Natural killer cell (primary cell): ENCODE data around the gene ZNF593OS. TPM values are rescaled to one million over a fixed set of nuclear protein-coding genes. Genes with fewer than 3 reads are reported as not detected.

Experiments
- ATAC-seq, 3 donors: fragments of 150-1000 bp in 2 of 3; fragments of 200-7000 bp in 1 of 3; cut with Tn5 transposase; 1 replicate in 1 of 3; 2 replicates in 2 of 3; pipeline ENCODE4 v1.10.0; 2021; ENCODE audit warnings: mild to moderate bottlenecking in 2 of 3, moderate library complexity in 2 of 3
- DNase-seq, 2 donors: peaks; one replicate each; pipeline versions ENCODE4 v3.0.0 to v3.0.0-alpha.2; 2013 to 2021; ENCODE audit warnings: mixed read lengths in 1 of 2
- H3K27ac ChIP-seq: one replicate; pipeline ENCODE4 v1.5.1; 2013; ENCODE audit warnings: mild to moderate bottlenecking, low read length
- H3K27me3 ChIP-seq: one replicate; pipeline ENCODE4 v1.6.1; 2013; ENCODE audit warnings: low read length; ENCODE audit not compliant: control insufficient read depth, insufficient read depth
- H3K36me3 ChIP-seq: one replicate; pipeline ENCODE4 v1.6.1; 2013; ENCODE audit warnings: low read length; ENCODE audit not compliant: control insufficient read depth, insufficient read depth
- H3K4me1 ChIP-seq: one replicate; pipeline ENCODE4 v1.6.1; 2013; ENCODE audit warnings: low read length; ENCODE audit not compliant: control insufficient read depth, insufficient read depth
- H3K4me3 ChIP-seq: one replicate; pipeline ENCODE4 v1.5.1; 2013; ENCODE audit warnings: low read length
- H3K9me3 ChIP-seq: one replicate; pipeline ENCODE4 v1.6.1; 2013; ENCODE audit warnings: low read length; ENCODE audit not compliant: control insufficient read depth, insufficient read depth
- H3K27ac Mint-ChIP-seq, 2 donors: one replicate each; pipeline ENCODE4 v1.8.0; 2022; ENCODE audit warnings: mild to moderate bottlenecking in 2 of 2, mixed read lengths in 2 of 2, moderate library complexity in 1 of 2
- H3K27me3 Mint-ChIP-seq, 2 donors: one replicate each; pipeline ENCODE4 v1.8.0; 2022; ENCODE audit warnings: low read depth in 2 of 2, mixed read lengths in 2 of 2
- H3K36me3 Mint-ChIP-seq: one replicate; pipeline ENCODE4 v1.8.0; 2022; ENCODE audit warnings: mixed read lengths
- H3K4me1 Mint-ChIP-seq, 2 donors: one replicate each; pipeline ENCODE4 v1.8.0; 2022; ENCODE audit warnings: mixed read lengths in 2 of 2
- H3K4me3 Mint-ChIP-seq: one replicate; pipeline ENCODE4 v1.8.0; 2022; ENCODE audit warnings: mild to moderate bottlenecking, moderate library complexity, mixed read lengths
- H3K9me3 Mint-ChIP-seq, 2 donors: one replicate each; pipeline ENCODE4 v1.8.0; 2022; ENCODE audit warnings: mixed read lengths in 2 of 2
- WGBS: methylation state at CpG from one replicate; pipeline ENCODE4 v1.1.7; 2013; ENCODE audit warnings: missing lambda C conversion rate; ENCODE audit not compliant: insufficient coverage; 5-methylcytosine and 5-hydroxymethylcytosine counted together
- intact Hi-C: fragments of 100-400 bp; cut with micrococcal nuclease; formaldehyde crosslinking; loops from one replicate; pipeline ENCODE4 v1.14.2; 2022
- total RNA-seq, 4 donors: library from RNA; stranded (reverse); fragments of 120-200 nt in 1 of 4; gene quantifications; one replicate each; pipeline versions ENCODE4 v1.2.3 to v1.2.4, GENCODE V29; 2013 to 2022
- TF ChIP-seq, protein P1 (sequence below): fragments of 200-600 bp; IDR thresholded peaks from one replicate; pipeline ENCODE4 v1.8.0; 2022; ENCODE audit warnings: antibody characterized with exemption

The ZNF593OS gene
- total RNA-seq, 3 donors from 2014 or later (not counting 1 experiment from before 2014, with no cell fraction given) = not detected

DNA sequence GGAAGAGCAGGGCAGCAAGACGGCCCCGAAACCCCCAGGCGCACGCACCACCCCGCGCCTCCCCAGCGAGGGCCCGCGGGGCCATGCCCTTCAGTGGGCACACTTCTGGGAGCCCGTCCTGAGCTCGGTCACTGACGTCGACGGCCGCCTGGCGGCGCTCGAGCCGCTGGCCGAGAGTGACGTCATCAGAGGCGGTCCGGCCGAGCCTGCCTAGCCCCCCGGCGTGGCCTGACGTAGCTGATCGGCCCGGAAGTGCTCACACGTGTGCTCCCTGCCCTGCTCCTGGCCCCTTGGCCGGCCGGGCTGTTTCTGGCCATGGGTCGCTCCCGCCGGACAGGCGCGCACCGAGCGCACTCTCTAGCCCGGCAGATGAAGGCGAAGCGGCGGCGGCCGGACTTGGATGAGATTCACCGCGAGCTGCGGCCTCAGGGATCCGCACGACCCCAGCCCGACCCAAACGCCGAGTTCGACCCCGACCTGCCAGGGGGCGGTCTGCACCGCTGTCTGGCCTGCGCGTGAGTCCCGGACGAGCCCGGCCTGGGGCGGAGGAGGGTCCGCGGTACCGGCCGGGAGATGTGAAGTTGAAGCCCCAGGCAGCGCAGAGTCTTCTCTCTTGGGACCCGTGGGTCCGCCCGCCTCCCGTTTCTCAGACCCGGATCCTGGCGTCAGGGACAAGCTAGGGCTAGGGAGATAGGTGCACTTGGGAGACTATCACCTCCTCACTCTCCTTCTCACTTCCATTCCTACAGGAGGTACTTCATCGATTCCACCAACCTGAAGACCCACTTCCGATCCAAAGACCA lies 1.8 kb downstream of the ZNF593OS start, which contains the start of gene ZNF593:
TSS of gene ZNF593 (plus strand) at position 240 of the 803 bp plus-strand sequence. CDS start at position 316, 76 bp downstream.
- Mint-ChIP-seq H3K4me1 (peaks cover 0 to 21% of the 10 kb centered on the region in 2 donors), H3K27ac (peak within 1 kb of the TSS; percentile 66 to 92), H3K27me3 (peaks cover 0 to 12% of the 10 kb centered on the region in 2 donors), H3K36me3 (no peaks in the 10 kb centered on the region), H3K4me3 (peak within 1 kb of the TSS; percentile 84), H3K9me3 (no peaks in the 10 kb centered on the region)
- peak within 1 kb of the TSS; percentile 60 for H3K4me3 ChIP-seq
- peak; percentile 94 to 96 (median 96) for ATAC-seq
- intact Hi-C loops = loop anchor here (1.0 to 10.0 kb wide), 3 partner anchors 62 to 225 kb away; partner anchors contain the start of gene CEP85
- no peaks in the 10 kb centered on the region for H3K27me3 ChIP-seq
- H3K36me3 ChIP-seq = no peaks in the 10 kb centered on the region
- WGBS = under 1% methylated on average over 74 of the region's 76 CpGs
- peaks cover 18% of the 10 kb centered on the region for H3K4me1 ChIP-seq
- H3K27ac ChIP-seq = peak within 1 kb of the TSS; percentile 10
- H3K9me3 ChIP-seq = no peaks in the 10 kb centered on the region
- TF ChIP-seq, protein P1, sequence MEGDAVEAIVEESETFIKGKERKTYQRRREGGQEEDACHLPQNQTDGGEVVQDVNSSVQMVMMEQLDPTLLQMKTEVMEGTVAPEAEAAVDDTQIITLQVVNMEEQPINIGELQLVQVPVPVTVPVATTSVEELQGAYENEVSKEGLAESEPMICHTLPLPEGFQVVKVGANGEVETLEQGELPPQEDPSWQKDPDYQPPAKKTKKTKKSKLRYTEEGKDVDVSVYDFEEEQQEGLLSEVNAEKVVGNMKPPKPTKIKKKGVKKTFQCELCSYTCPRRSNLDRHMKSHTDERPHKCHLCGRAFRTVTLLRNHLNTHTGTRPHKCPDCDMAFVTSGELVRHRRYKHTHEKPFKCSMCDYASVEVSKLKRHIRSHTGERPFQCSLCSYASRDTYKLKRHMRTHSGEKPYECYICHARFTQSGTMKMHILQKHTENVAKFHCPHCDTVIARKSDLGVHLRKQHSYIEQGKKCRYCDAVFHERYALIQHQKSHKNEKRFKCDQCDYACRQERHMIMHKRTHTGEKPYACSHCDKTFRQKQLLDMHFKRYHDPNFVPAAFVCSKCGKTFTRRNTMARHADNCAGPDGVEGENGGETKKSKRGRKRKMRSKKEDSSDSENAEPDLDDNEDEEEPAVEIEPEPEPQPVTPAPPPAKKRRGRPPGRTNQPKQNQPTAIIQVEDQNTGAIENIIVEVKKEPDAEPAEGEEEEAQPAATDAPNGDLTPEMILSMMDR = peak; percentile 83
- DNase-seq = peak; percentile 90 to 92

GRCh38 chr1:26169198-26169554 lies 2.5 kb downstream of the ZNF593OS start:
- Histone ChIP-seq H3K4me1 (peaks cover 25% of the 10 kb centered on the region), H3K4me3 (peak overlapping the region; percentile 60), H3K27ac (no peak overlapping the region), H3K36me3 (no peaks in the 10 kb centered on the region), H3K9me3 (no peaks in the 10 kb centered on the region), H3K27me3 (peaks cover 5% of the 10 kb centered on the region)
- Mint-ChIP-seq H3K36me3 (no peaks in the 10 kb centered on the region), H3K9me3 (no peaks in the 10 kb centered on the region), H3K27me3 (peaks cover 0 to 15% of the 10 kb centered on the region in 2 donors), H3K27ac (peak overlapping the region; percentile 66 to 92), H3K4me1 (peaks cover 0 to 25% of the 10 kb centered on the region in 2 donors), H3K4me3 (peak overlapping the region; percentile 60)
- intact Hi-C loops = loop anchor here (1.0 to 10.0 kb wide), 3 partner anchors 63 to 226 kb away; partner anchors contain the start of gene CEP85
- TF ChIP-seq, protein P1 = no peak
- WGBS = 89% methylated on average over 4 of the region's 4 CpGs
- no peak for ATAC-seq
- DNase-seq = no peak

GRCh38 chr1:26168410-26169197 lies 3.0 kb downstream of the ZNF593OS start, which contains the start of gene C1orf232:
TSS of gene C1orf232 (minus strand) at chr1:26168963. CDS start at chr1:26168499, 464 bp downstream.
- peak within 1 kb of the TSS; percentile 84 for H3K4me3 Mint-ChIP-seq
- no peaks in the 10 kb centered on the region for H3K9me3 ChIP-seq
- no peaks in the 10 kb centered on the region for H3K36me3 ChIP-seq
- peak within 1 kb of the TSS; percentile 10 for H3K27ac ChIP-seq
- DNase-seq = no peak
- 94% methylated on average over 5 of the region's 5 CpGs for WGBS
- peaks cover 0 to 25% of the 10 kb centered on the region in 2 donors for H3K4me1 Mint-ChIP-seq
- ATAC-seq = no peak
- peak within 1 kb of the TSS; percentile 66 to 92 for H3K27ac Mint-ChIP-seq
- intact Hi-C loops = loop anchor here (1.0 to 10.0 kb wide), 3 partner anchors 64 to 226 kb away; partner anchors contain the start of gene CEP85
- H3K9me3 Mint-ChIP-seq = no peaks in the 10 kb centered on the region
- peaks cover 30% of the 10 kb centered on the region for H3K4me1 ChIP-seq
- TF ChIP-seq, protein P1 = no peak
- H3K36me3 Mint-ChIP-seq = no peaks in the 10 kb centered on the region
- peaks cover 8% of the 10 kb centered on the region for H3K27me3 ChIP-seq
- peaks cover 0 to 17% of the 10 kb centered on the region in 2 donors for H3K27me3 Mint-ChIP-seq
- H3K4me3 ChIP-seq = peak within 1 kb of the TSS; percentile 60
